Ishikawa (cell line): ENCODE measurements around the gene PLEKHG4.

Experiments
- CEBPB ChIP-seq: IDR thresholded peaks from 2 replicates; pipeline ENCODE4 v1.6.1; 2012
- CREB1 ChIP-seq: IDR thresholded peaks from 2 replicates; pipeline ENCODE4 v1.6.1; 2012; ENCODE audit warnings: low read depth
- EGR1 ChIP-seq: IDR thresholded peaks from 2 replicates; pipeline ENCODE4 v1.6.1; 2012
- EP300 ChIP-seq: IDR thresholded peaks from 2 replicates; pipeline ENCODE4 v1.6.1; 2012; ENCODE audit warnings: borderline replicate concordance
- FOXM1 ChIP-seq: IDR thresholded peaks from 2 replicates; pipeline ENCODE4 v1.6.1; 2012; ENCODE audit warnings: low read depth, borderline replicate concordance
- MAX ChIP-seq: IDR thresholded peaks from 2 replicates; pipeline ENCODE4 v1.6.1; 2012
- NFIC ChIP-seq: IDR thresholded peaks from 2 replicates; pipeline ENCODE4 v1.6.1; 2012
- REST ChIP-seq: IDR thresholded peaks from 2 replicates; pipeline ENCODE4 v1.6.1; 2012; ENCODE audit warnings: low read depth, mild to moderate bottlenecking
- TAF1 ChIP-seq: IDR thresholded peaks from 2 replicates; pipeline ENCODE4 v1.6.1; 2012; ENCODE audit warnings: low read depth, mild to moderate bottlenecking
- TCF12 ChIP-seq: IDR thresholded peaks from 2 replicates; pipeline ENCODE4 v1.6.1; 2012; ENCODE audit warnings: low read depth
- TEAD4 ChIP-seq: IDR thresholded peaks from 2 replicates; pipeline ENCODE4 v1.6.1; 2012
- USF1 ChIP-seq: IDR thresholded peaks from 2 replicates; pipeline ENCODE4 v1.6.1; 2012
- YY1 ChIP-seq: IDR thresholded peaks from 2 replicates; pipeline ENCODE4 v1.6.1; 2012; ENCODE audit warnings: low read depth
- ZBTB7A ChIP-seq: IDR thresholded peaks from 2 replicates; pipeline ENCODE4 v1.6.1; 2012; ENCODE audit warnings: low read depth

GRCh38 chr16:67283039-67283825 is 3.9 kb downstream of the PLEKHG4 start:
- TF ChIP-seq EGR1 (no peak), EP300 (no peak), TAF1 (no peak), MAX (no peak), REST (no peak), USF1 (no peak), CEBPB (no peak), CREB1 (no peak), NFIC (no peak), YY1 (no peak), FOXM1 (no peak), ZBTB7A (no peak), TEAD4 (no peak), TCF12 (no peak)
